Stomach (tissue), 9 donors: ENCODE data around the gene RHBDD2. TPM values are rescaled to one million over a fixed set of nuclear protein-coding genes. Genes with fewer than 3 reads are reported as not detected.

ENCODE experiments used
- DNase-seq, 2 donors: peaks; one replicate each; pipeline versions ENCODE4 v3.0.0 to v3.0.0-alpha.2; 2013 to 2019
- H3K27ac ChIP-seq, 5 donors: fragments of 200-600 bp in 4 of 5; sonication (generic) in 4 of 5; one replicate each; pipeline ENCODE4 v1.5.1; 2013 to 2019; ENCODE audit warnings: mild to moderate bottlenecking in 1 of 5, moderate library complexity in 1 of 5
- H3K27me3 ChIP-seq, 3 donors: fragments of 200-600 bp; sonication (generic); one replicate each; pipeline ENCODE4 v1.5.1; 2017 to 2019; ENCODE audit warnings: mixed run types in 1 of 3
- H3K36me3 ChIP-seq, 4 donors: fragments of 200-600 bp; sonication (generic); 1 replicate in 3 of 4; 2 replicates in 1 of 4; pipeline ENCODE4 v1.5.1; 2016 to 2019
- H3K4me1 ChIP-seq, 4 donors: fragments of 200-600 bp; sonication (generic); one replicate each; pipeline ENCODE4 v1.5.1; 2016 to 2019
- H3K4me3 ChIP-seq, 4 donors: fragments of 200-600 bp; sonication (generic) in 3 of 4; one replicate each; pipeline ENCODE4 v1.5.1; 2016 to 2019; ENCODE audit warnings: mild to moderate bottlenecking in 1 of 4
- H3K9me3 ChIP-seq, 4 donors: fragments of 200-600 bp; sonication (generic); one replicate each; pipeline ENCODE4 v1.5.1; 2016 to 2019
- EP300 ChIP-seq: sonication (generic); formaldehyde crosslinking; IDR thresholded peaks from one replicate; pipeline ENCODE4 v1.6.1; 2017; ENCODE audit warnings: antibody characterized with exemption
- POLR2A ChIP-seq, 4 donors: fragments of 450-650 bp; IDR thresholded peaks; one replicate each; pipeline ENCODE4 v1.6.1; 2016; ENCODE audit warnings: antibody characterized with exemption in 4 of 4, control low read depth in 2 of 4, mild to moderate bottlenecking in 1 of 4, moderate library complexity in 1 of 4
- POLR2AphosphoS5 ChIP-seq, 3 donors: sonication (generic); formaldehyde crosslinking; IDR thresholded peaks; one replicate each; pipeline ENCODE4 v1.6.1; 2016; ENCODE audit warnings: antibody characterized with exemption in 3 of 3
- WGBS, 5 donors: extraction: QIAGEN DNeasy Blood & Tissue Kit in 3 of 5; methylation state at CpG; one replicate each; pipeline versions ENCODE4 v1.1.5 to v1.1.7; 2013 to 2018; 5-methylcytosine and 5-hydroxymethylcytosine counted together
- intact Hi-C: fragments of 100-400 bp; cut with DNase I; formaldehyde crosslinking; loops from one replicate; pipeline ENCODE4 v1.15.1; 2023; ENCODE audit warnings: low total_unique reads
- polyA plus RNA-seq, 3 donors: library from polyadenylated mRNA; stranded (reverse); fragments of 200-250 nt; gene quantifications; one replicate each; pipeline ENCODE4 v1.2.3, GENCODE V29; 2013
- total RNA-seq, 5 donors: library from RNA; depleted of rRNA; stranded (reverse); fragments of >200 nt; gene quantifications; one replicate each; pipeline versions ENCODE4 v1.1.0 to v1.2.3, GENCODE V29; 2014 to 2016
- TF ChIP-seq, protein P1 (sequence below), 7 experiments: fragments of 450-650 bp in 4 of 7; fragments of 200-600 bp in 3 of 7; sonication (generic) in 3 of 7; IDR thresholded peaks; one replicate each; pipeline ENCODE4 v1.5.1; 2016 to 2019; ENCODE audit warnings: antibody characterized with exemption in 7 of 7, control low read depth in 2 of 7, mild to moderate bottlenecking in 1 of 7
- donor health status: healthy with polysubstance abuse.
- donor health status: Bipolar disorder and iron deficiency.
- donor health status: healthy.

Gene RHBDD2
- total and polyA plus RNA-seq, 8 donors, result 15.8 to 95.9 (median 45.5) TPM

DNA sequence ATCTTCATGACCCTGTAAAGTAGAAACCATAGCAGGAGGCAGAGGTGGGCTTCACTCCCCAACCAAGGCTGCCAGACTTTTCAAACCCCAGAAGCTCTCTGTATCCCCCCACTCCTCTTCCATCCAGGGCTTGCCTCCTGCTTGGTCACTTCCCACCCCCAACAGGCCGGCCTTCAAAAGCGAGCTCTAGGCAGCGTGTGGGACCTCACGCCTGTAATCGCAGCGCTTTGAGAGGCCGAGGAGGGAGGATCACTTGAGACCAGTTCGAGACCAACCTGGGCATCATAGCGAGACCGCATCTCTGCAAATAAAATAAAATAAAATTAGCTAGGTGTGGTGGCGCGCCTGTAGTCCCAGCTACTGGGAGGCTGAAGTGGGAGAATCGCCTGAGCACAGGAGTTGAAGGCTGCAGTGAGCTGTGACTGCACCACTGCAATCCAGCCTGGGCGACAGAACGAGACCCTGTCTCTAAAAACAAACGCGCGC lies 35.4 kb downstream of the RHBDD2 start:
- no peaks in the 10 kb centered on the region for H3K9me3 ChIP-seq
- no peaks in the 10 kb centered on the region for H3K27me3 ChIP-seq
- H3K36me3 ChIP-seq, result no peaks in the 10 kb centered on the region
- intact Hi-C loops, result no loop called here
- WGBS, 5 donors, result 22 to 34% (median 30%) methylated on average over 13 to 18 of the region's 18 CpGs
- peak overlapping the region; percentile 79 to 98 (median 94) for H3K4me3 ChIP-seq
- DNase-seq, result peak in 1 of 2 donors; percentile 43
- H3K27ac ChIP-seq, result peak overlapping the region; percentile 84 to 96 (median 93)
- TF ChIP-seq POLR2A (IDR thresholded peaks at IDR 0.05) (no peak), POLR2AphosphoS5 (IDR thresholded peaks at IDR 0.05) (no peak), EP300 (no peak)
- TF ChIP-seq, protein P1, sequence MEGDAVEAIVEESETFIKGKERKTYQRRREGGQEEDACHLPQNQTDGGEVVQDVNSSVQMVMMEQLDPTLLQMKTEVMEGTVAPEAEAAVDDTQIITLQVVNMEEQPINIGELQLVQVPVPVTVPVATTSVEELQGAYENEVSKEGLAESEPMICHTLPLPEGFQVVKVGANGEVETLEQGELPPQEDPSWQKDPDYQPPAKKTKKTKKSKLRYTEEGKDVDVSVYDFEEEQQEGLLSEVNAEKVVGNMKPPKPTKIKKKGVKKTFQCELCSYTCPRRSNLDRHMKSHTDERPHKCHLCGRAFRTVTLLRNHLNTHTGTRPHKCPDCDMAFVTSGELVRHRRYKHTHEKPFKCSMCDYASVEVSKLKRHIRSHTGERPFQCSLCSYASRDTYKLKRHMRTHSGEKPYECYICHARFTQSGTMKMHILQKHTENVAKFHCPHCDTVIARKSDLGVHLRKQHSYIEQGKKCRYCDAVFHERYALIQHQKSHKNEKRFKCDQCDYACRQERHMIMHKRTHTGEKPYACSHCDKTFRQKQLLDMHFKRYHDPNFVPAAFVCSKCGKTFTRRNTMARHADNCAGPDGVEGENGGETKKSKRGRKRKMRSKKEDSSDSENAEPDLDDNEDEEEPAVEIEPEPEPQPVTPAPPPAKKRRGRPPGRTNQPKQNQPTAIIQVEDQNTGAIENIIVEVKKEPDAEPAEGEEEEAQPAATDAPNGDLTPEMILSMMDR (IDR thresholded peaks at IDR 0.05), result no peak
- peaks cover 15 to 41% (median 33%) of the 10 kb centered on the region in 4 donors for H3K4me1 ChIP-seq

DNA sequence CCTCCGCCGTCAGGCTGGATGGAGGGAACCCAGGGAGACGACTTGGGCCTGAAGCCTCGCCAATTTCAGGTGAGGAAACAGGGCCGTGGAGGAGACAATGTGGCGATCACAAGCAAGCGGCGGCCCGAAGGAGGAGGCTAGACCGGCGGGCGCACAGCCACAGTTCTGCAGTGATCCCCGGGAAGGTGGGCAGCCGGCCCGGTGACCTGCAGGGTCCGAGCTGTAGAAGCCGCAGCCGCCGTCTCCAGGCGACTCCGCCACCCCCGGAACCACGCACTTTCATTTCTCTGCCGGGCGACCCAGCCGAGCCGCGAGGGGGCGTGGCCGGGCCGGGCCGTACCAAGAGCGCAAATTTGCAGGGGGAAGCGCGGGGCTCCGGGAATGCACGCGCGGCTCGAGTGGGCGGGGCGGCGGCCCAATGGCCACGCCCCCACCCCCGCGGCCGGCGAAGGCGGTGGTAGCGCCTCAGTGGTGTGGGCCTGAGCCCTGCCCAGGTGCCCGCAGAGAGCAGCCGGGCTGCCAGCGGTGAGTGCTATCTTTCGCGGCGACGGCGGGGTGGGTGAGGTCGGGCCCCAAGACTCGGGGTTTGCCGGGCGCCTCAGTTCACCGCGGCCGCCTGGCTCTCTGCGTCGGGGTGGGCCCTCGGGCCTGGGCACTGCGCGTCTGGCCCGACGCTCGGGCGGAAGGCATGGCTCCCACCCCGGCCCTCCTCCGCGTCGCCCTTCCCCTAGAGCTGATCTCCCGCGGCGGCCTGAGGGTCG lies 36.0 kb downstream of the RHBDD2 start, which contains the start of gene POR:
Gene POR (plus strand): TSS at position 501 of the 761 bp plus-strand sequence. CDS start 38,847 bp downstream, outside the sequence.
- WGBS, 5 donors, result 0 to 1% (median 0%) methylated on average over 45 to 82 of the region's 82 CpGs
- peak within 1 kb of the TSS; percentile 79 to 98 (median 94) for H3K4me3 ChIP-seq
- no peaks in the 10 kb centered on the region for H3K27me3 ChIP-seq
- intact Hi-C loops, result no loop called here
- H3K4me1 ChIP-seq, result peaks cover 15 to 46% (median 35%) of the 10 kb centered on the region in 4 donors
- peak within 1 kb of the TSS; percentile 91 to 96 (median 93) for H3K27ac ChIP-seq
- TF ChIP-seq POLR2AphosphoS5 (IDR thresholded peaks at IDR 0.05) (peak; percentile 86 to 100 (median 100)), POLR2A (IDR thresholded peaks at IDR 0.05) (peak in 2 of 4 donors; percentile 70 to 91), EP300 (no peak)
- TF ChIP-seq, protein P1 (IDR thresholded peaks at IDR 0.05), result peak in 2 of 7 experiments; percentile 17 to 31
- H3K36me3 ChIP-seq, result no peaks in the 10 kb centered on the region
- H3K9me3 ChIP-seq, result no peaks in the 10 kb centered on the region
- DNase-seq, result peak; percentile 96 to 98

- Histone ChIP-seq H3K9me3 (no peaks in the 10 kb centered on the region), H3K4me3 (peak overlapping the region; percentile 79 to 98 (median 94)), H3K36me3 (no peaks in the 10 kb centered on the region), H3K4me1 (peaks cover 15 to 53% (median 42%) of the 10 kb centered on the region in 4 donors), H3K27me3 (no peaks in the 10 kb centered on the region), H3K27ac (peak overlapping the region; percentile 91 to 96 (median 93))
- WGBS, 5 donors, result 0 to 2% (median 1%) methylated on average over 23 to 32 of the region's 32 CpGs
- no peak for TF ChIP-seq EP300
- no peak for TF ChIP-seq POLR2A (IDR thresholded peaks at IDR 0.05)
- TF ChIP-seq, protein P1 (IDR thresholded peaks at IDR 0.05), result no peak
- no peak for TF ChIP-seq POLR2AphosphoS5 (IDR thresholded peaks at IDR 0.05)
- peak; percentile 38 to 46 for DNase-seq
- intact Hi-C loops, result no loop called here
These were observed 36.8 kb downstream of the RHBDD2 start for GRCh38 chr7:75915416-75916156.

DNA sequence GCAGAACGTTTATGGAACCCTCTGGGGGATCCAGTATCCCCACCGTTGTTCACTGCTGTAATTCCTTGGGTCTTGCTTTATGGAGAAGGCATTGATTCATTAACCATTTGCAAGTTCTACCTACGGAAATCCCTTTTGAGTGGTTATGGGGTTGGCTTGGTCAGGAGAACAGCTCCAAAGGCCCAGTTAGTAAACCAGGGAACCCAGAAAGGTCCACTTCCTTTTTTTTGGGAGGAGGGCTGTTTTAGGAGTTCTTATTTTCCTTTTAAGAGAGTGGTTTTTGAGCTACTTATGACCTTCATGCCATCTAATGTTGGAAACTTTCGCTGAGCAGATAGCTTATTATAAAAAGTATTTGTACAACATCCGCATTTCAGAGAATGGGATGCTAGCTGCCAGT lies 37.4 kb downstream of the RHBDD2 start:
- TF ChIP-seq POLR2AphosphoS5 (IDR thresholded peaks at IDR 0.05) (no peak), EP300 (no peak), POLR2A (IDR thresholded peaks at IDR 0.05) (no peak)
- TF ChIP-seq, protein P1 (IDR thresholded peaks at IDR 0.05), result no peak
- intact Hi-C loops, result no loop called here
- Histone ChIP-seq H3K27ac (peak overlapping the region; percentile 37 to 96 (median 93)), H3K36me3 (no peaks in the 10 kb centered on the region), H3K9me3 (no peaks in the 10 kb centered on the region), H3K4me1 (peaks cover 15 to 60% (median 45%) of the 10 kb centered on the region in 4 donors), H3K4me3 (peak overlapping the region; percentile 79 to 98 (median 94)), H3K27me3 (no peaks in the 10 kb centered on the region)
- WGBS, 5 donors, result 42 to 64% (median 57%) methylated on average over 5 of the region's 5 CpGs
- DNase-seq, result no peak
